ENCODE data around the gene PDRG1.

PDRG1 gene

DNA sequence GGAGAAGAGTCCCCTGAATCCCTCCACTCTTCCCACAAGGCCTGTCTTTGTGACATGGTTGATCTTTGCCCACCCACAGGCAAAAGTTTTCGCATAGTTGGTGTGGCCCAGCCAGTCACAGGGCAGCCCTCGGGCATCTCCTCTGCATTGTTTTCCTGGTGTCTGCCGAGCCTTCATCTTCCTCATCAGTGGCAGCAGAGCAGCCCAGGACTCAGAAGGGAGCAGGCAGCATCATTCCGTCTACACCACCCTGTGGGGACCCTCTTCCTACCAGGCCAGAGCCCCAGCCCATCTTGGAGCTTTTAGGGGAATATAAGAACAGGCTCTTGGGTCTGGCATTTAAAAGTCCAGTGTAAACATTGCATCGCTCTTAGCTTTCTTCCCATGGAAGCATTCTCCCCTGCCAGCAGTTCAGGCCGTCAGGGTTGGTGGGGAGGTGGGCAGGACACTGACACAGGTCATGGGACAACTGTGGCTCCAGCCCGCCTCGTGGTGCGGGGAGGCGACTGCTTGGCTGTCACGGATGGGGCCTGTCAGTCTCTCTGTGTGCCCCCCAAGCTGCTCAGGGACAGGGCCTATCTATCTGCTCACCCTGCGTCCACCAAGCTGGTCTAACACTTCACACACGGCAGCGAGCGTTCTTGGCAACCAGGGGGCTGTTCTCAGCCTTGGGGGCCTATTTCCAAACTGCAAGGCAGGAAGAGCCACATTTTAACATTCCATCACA lies 38.3 kb downstream of the PDRG1 start:
- no peak overlapping the region for H3K4me3 ChIP-seq (ENCODE audit: low read length)
- no peak for DNase-seq (ENCODE audit: low read depth)
- TF ChIP-seq, protein P1, sequence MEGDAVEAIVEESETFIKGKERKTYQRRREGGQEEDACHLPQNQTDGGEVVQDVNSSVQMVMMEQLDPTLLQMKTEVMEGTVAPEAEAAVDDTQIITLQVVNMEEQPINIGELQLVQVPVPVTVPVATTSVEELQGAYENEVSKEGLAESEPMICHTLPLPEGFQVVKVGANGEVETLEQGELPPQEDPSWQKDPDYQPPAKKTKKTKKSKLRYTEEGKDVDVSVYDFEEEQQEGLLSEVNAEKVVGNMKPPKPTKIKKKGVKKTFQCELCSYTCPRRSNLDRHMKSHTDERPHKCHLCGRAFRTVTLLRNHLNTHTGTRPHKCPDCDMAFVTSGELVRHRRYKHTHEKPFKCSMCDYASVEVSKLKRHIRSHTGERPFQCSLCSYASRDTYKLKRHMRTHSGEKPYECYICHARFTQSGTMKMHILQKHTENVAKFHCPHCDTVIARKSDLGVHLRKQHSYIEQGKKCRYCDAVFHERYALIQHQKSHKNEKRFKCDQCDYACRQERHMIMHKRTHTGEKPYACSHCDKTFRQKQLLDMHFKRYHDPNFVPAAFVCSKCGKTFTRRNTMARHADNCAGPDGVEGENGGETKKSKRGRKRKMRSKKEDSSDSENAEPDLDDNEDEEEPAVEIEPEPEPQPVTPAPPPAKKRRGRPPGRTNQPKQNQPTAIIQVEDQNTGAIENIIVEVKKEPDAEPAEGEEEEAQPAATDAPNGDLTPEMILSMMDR (conservative IDR thresholded peaks at IDR 0.05; ENCODE audit: low read depth, low read length), result no peak

DNA sequence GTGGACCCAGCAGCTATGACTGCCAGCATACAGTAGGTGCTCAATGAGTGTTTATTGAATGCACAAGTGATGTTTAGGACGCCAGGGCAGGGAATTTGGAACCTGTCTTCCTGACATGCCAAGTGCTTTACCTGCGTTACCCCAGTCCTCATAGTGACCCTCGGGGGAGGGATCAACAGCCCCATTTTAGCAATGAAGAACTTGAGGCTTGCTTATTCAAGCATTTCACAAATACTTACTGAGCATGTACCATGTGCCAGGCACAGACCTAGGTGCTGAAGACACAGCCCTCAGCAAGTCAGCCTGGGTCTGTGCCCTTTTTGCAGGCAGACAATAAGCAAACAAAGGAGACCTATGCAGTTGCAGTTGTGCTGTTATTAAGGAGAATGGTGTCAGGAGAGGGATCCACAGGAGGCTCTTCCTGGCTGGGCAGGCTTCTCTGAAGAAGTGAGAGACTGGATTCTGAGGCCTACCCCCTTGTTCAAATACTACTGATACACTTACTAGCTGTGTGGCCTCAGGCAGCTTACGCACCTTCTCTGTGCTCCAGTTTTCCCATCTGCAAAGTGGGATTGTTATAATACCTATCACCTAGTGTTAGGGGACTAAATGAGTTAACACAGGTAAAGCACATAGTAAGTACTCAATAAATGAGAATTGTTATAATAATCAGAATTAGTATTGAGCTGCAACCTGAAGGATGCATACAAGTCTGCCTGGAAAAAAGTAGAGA lies 41.6 kb downstream of the PDRG1 start:
- no peak for DNase-seq (ENCODE audit: low read depth)
- H3K4me3 ChIP-seq (ENCODE audit: low read length), result no peak overlapping the region
- TF ChIP-seq, protein P1 (conservative IDR thresholded peaks at IDR 0.05; ENCODE audit: low read depth, low read length), result no peak

DNA sequence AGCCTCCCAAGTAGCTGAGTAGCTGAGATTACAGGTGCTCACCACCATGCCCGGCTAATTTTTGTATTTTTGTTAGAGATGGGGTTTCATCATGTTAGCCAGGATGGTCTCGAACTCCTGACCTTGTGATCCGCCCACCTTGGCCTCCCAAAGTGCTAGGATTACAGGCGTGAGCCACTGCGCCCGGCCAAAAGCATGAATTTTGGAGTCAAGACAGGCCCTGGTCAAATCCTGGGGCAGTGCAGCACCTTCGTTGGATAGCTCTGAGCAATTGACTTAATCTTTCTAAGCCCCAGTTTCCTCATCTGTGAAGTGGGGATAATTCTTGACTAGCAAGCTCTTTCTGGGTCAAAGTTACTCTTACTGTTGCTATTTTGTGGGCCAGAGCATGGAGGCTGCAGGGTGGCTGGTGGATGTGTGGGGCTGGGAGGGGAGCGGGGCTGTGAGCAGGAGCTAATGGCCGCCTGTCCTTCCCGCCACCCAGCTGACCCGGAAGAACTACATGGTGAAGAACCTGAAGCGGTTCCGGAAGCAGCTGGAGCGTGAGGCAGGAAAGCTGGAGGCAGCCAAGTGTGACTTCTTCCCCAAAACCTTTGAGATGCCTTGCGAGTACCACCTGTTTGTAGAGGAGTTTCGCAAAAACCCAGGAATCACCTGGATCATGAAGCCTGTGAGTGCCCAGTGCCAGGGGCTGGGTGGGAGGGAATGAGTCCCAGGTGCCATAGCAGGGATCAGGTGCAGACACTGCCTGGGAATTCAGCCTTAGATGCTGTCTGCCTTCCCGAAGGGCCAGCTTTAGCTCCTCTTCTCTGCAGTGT lies 42.4 kb downstream of the PDRG1 start:
- TF ChIP-seq, protein P1 (conservative IDR thresholded peaks at IDR 0.05; ENCODE audit: low read depth, low read length), result no peak
- no peak for DNase-seq (ENCODE audit: low read depth)
- H3K4me3 ChIP-seq (ENCODE audit: low read length), result no peak overlapping the region

DNA sequence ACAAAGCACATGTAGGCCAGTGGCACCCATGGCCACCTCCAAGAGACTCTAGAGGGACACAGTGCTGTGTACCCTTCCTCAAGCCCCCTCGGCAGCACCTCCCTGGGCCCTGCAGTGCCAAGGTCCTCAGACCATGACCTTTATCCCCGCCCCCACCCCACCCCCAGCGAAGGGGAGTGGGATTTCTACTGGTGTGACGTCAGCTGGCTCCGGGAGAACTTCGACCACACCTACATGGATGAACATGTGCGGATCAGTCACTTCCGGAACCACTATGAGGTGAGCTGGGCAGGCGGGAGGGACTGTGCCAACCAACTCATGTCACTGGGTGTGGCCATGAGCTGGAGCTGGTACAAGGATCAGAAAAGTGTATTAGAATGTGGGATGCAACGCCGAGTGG lies 43.4 kb downstream of the PDRG1 start:
- TF ChIP-seq, protein P1 (conservative IDR thresholded peaks at IDR 0.05; ENCODE audit: low read depth, low read length), result no peak
- no peak overlapping the region for H3K4me3 ChIP-seq (ENCODE audit: low read length)
- no peak for DNase-seq (ENCODE audit: low read depth)

DNA sequence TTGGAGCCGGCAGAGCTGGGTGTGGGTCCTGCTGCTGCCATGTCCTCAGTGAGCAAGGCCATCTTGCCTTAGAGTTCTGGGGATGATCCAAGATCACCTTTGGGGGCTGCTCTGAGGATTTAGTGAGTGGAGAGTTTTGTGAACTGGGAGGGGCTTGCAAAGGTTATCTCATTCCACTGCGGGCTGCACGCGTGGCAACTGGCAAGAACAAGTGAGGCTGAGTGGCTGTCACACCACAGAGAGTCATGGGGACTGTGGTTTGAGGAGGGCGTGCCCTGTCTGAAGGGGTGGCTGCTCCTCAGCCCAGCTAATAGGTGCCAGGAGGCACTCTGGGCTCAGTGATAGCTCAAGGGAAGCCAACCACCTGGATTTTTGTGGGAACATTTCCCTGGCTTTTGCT lies 43.8 kb downstream of the PDRG1 start:
- TF ChIP-seq, protein P1 (conservative IDR thresholded peaks at IDR 0.05; ENCODE audit: low read depth, low read length), result no peak
- no peak for DNase-seq (ENCODE audit: low read depth)
- H3K4me3 ChIP-seq (ENCODE audit: low read length), result no peak overlapping the region

DNA sequence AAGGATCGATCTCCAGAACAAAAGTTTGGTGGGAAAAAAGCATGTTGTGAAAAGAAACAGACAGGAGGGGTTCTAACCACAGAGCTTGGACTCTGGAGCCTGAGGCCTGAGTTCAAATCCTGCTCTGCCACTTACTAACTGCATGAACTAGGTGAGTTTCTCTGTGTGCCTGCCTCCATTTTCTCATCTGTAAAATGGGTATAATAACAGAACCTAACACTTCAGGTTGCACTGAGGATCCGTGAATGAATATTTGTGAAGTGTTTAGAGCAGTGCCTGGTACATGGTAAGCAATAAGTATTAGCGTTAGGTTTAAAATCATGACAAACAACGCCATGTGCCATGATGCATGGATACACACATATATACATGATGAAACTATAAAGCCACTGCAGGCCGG lies 44.8 kb downstream of the PDRG1 start:
- H3K4me3 ChIP-seq (ENCODE audit: low read length), result no peak overlapping the region
- TF ChIP-seq, protein P1 (conservative IDR thresholded peaks at IDR 0.05; ENCODE audit: low read depth, low read length), result no peak
- DNase-seq (ENCODE audit: low read depth), result no peak

Measured in retinal pigment epithelial cell (primary cell).